Parathyroid adenoma (tissue), 2 donors: ENCODE data around the gene SASH1.

Experiments used
- H2AFZ ChIP-seq: fragments of 300-600 bp; sonication (generic); one replicate; pipeline ENCODE4 v1.7.0; 2017; ENCODE audit warnings: antibody characterized with exemption, mild to moderate bottlenecking
- H3K27ac ChIP-seq: fragments of 300-600 bp; sonication (generic); one replicate; pipeline ENCODE4 v1.7.0; 2017
- H3K27me3 ChIP-seq: fragments of 300-600 bp; sonication (generic); one replicate; pipeline ENCODE4 v1.7.0; 2017; ENCODE audit warnings: low read length; ENCODE audit not compliant: control insufficient read depth, insufficient read depth
- H3K36me3 ChIP-seq: fragments of 300-600 bp; sonication (generic); one replicate; pipeline ENCODE4 v1.7.0; 2017; ENCODE audit warnings: low read length; ENCODE audit not compliant: control insufficient read depth, insufficient read depth
- H3K4me1 ChIP-seq: fragments of 300-600 bp; sonication (generic); one replicate; pipeline ENCODE4 v1.7.0; 2017; ENCODE audit warnings: control low read depth
- H3K4me2 ChIP-seq: fragments of 300-600 bp; sonication (generic); one replicate; pipeline ENCODE4 v1.7.0; 2017; ENCODE audit warnings: low read length
- H3K4me3 ChIP-seq: fragments of 300-600 bp; sonication (generic); one replicate; pipeline ENCODE4 v1.7.0; 2017; ENCODE audit warnings: low read depth, low read length
- H3K79me2 ChIP-seq: fragments of 300-600 bp; sonication (generic); one replicate; pipeline ENCODE4 v1.7.0; 2017; ENCODE audit warnings: control low read depth
- H3K9ac ChIP-seq: fragments of 300-600 bp; sonication (generic); one replicate; pipeline ENCODE4 v1.7.0; 2017; ENCODE audit warnings: mild to moderate bottlenecking
- H3K9me3 ChIP-seq: fragments of 300-600 bp; sonication (generic); one replicate; pipeline ENCODE4 v1.7.0; 2017; ENCODE audit warnings: low read length; ENCODE audit not compliant: control insufficient read depth
- TF ChIP-seq, protein P1 (sequence below): fragments of 300-600 bp; sonication (generic); IDR thresholded peaks from one replicate; pipeline ENCODE4 v1.7.0; 2017; ENCODE audit warnings: antibody characterized with exemption, mild to moderate bottlenecking
- donor health status: primary hyperparathyroidism.

The SASH1 gene

DNA sequence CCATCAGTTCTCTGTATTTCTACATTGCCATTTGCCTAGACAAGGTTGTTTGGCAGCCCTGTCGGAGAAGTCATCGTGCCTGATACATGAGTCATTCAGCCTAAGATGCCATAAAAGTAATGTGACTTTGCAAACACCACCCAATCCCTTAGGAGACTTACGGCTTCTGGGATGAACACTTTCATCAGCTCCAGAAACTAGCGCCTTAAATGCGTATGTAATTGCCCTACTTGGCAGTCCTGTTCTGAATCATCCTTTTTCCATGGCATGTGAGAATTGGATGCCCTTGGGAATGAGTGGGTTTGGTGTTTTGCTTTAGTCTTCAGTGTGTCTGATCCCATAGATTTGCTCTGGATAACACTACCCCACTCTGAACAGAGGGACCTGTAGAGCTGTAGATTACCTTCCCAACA, 158.5 kb downstream of the SASH1 start:
- H3K79me2 ChIP-seq: no peaks in the 10 kb centered on the region
- H3K27me3 ChIP-seq: no peaks in the 10 kb centered on the region
- H3K27ac ChIP-seq: peak overlapping the region; percentile 47
- TF ChIP-seq, protein P1, sequence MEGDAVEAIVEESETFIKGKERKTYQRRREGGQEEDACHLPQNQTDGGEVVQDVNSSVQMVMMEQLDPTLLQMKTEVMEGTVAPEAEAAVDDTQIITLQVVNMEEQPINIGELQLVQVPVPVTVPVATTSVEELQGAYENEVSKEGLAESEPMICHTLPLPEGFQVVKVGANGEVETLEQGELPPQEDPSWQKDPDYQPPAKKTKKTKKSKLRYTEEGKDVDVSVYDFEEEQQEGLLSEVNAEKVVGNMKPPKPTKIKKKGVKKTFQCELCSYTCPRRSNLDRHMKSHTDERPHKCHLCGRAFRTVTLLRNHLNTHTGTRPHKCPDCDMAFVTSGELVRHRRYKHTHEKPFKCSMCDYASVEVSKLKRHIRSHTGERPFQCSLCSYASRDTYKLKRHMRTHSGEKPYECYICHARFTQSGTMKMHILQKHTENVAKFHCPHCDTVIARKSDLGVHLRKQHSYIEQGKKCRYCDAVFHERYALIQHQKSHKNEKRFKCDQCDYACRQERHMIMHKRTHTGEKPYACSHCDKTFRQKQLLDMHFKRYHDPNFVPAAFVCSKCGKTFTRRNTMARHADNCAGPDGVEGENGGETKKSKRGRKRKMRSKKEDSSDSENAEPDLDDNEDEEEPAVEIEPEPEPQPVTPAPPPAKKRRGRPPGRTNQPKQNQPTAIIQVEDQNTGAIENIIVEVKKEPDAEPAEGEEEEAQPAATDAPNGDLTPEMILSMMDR: no peak
- no peak overlapping the region for H3K4me3 ChIP-seq
- no peak overlapping the region for H2AFZ ChIP-seq
- no peaks in the 10 kb centered on the region for H3K4me1 ChIP-seq
- H3K9me3 ChIP-seq: no peaks in the 10 kb centered on the region
- no peak overlapping the region for H3K4me2 ChIP-seq
- H3K36me3 ChIP-seq: no peaks in the 10 kb centered on the region
- H3K9ac ChIP-seq: no peak overlapping the region

DNA sequence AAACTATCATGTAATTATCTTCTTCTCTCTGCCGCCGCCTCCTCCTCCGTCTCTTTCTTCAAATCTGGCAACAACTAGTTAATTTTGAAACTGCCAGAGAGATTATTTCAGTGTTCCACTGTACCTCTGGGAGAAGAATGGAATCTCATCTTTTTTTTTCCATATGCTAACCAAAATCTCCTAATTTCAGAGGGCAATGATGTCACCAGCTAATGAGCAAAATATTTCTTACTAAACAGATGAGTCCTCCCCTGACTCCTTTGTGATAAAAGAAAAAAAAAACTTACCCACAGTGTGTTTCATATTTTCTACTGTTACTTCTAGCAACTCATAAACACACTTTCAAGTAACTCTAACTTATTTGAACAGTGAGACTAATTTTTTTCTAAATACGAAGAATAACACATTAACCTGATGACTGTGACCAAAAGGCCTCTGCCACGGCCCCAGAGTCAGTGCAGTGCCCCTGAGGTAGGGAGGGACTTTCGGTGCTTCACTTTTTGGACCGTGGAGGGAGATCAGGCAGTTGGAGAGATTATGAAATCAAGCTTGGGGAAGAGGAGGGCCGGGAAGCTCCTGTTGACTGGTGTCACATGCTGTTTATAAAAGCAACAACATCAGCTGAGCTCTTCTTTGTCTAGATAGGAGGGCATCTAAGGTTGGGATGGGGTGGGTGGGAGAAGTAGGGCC, 159.6 kb downstream of the SASH1 start:
- no peaks in the 10 kb centered on the region for H3K36me3 ChIP-seq
- no peak overlapping the region for H3K4me3 ChIP-seq
- no peak overlapping the region for H3K4me2 ChIP-seq
- H3K4me1 ChIP-seq: no peaks in the 10 kb centered on the region
- no peak overlapping the region for H2AFZ ChIP-seq
- TF ChIP-seq, protein P1: no peak
- no peak overlapping the region for H3K9ac ChIP-seq
- no peaks in the 10 kb centered on the region for H3K27me3 ChIP-seq
- H3K79me2 ChIP-seq: no peaks in the 10 kb centered on the region
- H3K27ac ChIP-seq: peak overlapping the region; percentile 49
- H3K9me3 ChIP-seq: no peaks in the 10 kb centered on the region

DNA sequence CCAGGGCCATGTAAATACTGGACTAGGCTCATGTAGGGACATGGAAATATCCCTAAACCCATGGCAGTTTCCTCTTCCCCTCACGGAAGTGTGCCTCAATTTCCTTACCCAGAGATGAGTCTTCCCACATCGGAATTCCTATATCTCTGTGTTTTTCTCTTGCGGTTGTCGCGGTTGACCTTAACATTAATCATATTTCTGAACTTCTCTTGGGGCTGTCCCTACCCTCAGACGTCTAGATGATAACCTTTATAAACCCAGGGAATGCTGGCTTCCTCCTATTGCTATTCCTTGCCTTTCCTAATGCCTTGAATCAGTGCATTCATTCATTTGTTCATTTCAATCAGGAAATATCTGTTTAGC, 160.1 kb downstream of the SASH1 start:
- Histone ChIP-seq H2AFZ (no peak overlapping the region), H3K79me2 (no peaks in the 10 kb centered on the region), H3K4me3 (no peak overlapping the region), H3K4me1 (no peaks in the 10 kb centered on the region), H3K36me3 (no peaks in the 10 kb centered on the region), H3K4me2 (no peak overlapping the region), H3K27ac (peak overlapping the region; percentile 49), H3K27me3 (no peaks in the 10 kb centered on the region), H3K9ac (no peak overlapping the region), H3K9me3 (no peaks in the 10 kb centered on the region)
- TF ChIP-seq, protein P1: no peak

DNA sequence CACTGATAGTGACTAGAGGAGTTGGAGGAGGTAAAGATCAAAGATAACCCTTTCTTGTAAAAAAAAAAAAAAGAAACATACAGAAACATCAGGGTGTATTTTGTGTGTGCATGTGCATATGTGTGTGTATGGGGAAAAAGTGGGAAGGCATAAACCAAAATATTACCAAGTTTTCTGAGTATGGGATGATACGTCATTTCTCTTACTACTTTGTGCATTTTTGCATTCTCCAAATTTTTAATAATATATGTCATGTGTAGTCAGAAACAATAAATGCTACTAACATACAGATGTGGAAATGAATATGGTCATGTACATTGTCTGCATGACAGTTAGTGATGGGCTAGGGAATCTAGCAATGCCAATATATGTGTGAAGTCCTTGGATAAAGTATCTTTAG, 161.1 kb downstream of the SASH1 start:
- TF ChIP-seq, protein P1: no peak
- Histone ChIP-seq H3K79me2 (no peaks in the 10 kb centered on the region), H2AFZ (no peak overlapping the region), H3K27ac (no peak overlapping the region), H3K9me3 (no peaks in the 10 kb centered on the region), H3K27me3 (no peaks in the 10 kb centered on the region), H3K9ac (no peak overlapping the region), H3K4me2 (no peak overlapping the region), H3K4me3 (no peak overlapping the region), H3K36me3 (no peaks in the 10 kb centered on the region), H3K4me1 (no peaks in the 10 kb centered on the region)

DNA sequence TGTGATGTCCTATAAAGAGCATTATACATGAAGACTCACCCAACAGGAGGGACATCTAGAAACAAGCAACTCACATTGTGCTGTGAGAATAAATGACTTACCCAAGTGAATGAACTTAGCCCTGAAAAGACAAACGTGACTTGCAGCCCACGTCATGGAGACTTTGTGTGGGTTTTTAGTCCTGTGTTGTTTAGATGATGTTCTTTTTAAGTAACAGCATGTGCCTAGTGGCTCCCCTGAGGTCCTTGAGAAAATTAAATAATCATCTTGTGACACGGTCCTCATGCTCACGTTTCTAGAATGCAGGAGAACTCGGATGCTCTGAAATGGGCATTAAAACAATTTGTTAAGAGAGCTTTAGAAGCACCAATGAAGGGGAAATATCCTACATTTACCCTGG, 165.1 kb downstream of the SASH1 start:
- peak overlapping the region; percentile 68 for H3K27ac ChIP-seq
- no peaks in the 10 kb centered on the region for H3K27me3 ChIP-seq
- no peaks in the 10 kb centered on the region for H3K36me3 ChIP-seq
- H3K4me2 ChIP-seq: no peak overlapping the region
- no peak overlapping the region for H3K4me3 ChIP-seq
- no peak overlapping the region for H3K9ac ChIP-seq
- peaks cover 9% of the 10 kb centered on the region for H3K4me1 ChIP-seq
- H3K9me3 ChIP-seq: no peaks in the 10 kb centered on the region
- TF ChIP-seq, protein P1: no peak
- no peak overlapping the region for H2AFZ ChIP-seq
- no peaks in the 10 kb centered on the region for H3K79me2 ChIP-seq
